Chondrocyte (in vitro differentiated cells): ENCODE measurements around the gene PROCA1. TPM values are rescaled to one million over a fixed set of nuclear protein-coding genes. Genes with fewer than 3 reads are reported as not detected.
A peak's percentile ranks its signal among the peaks of the same experiment; 100 is the strongest.

Experiments used
- DNase-seq: peaks from one replicate; pipeline ENCODE4 v3.0.0; 2021; ENCODE audit warnings: mixed read lengths, low spot score
- H3K27ac Mint-ChIP-seq: one replicate; pipeline ENCODE4 v1.8.0; 2021; ENCODE audit warnings: mild to moderate bottlenecking, moderate library complexity, mixed read lengths; ENCODE audit not compliant: unreplicated experiment
- H3K27me3 Mint-ChIP-seq: 2 replicates; pipeline ENCODE4 v1.8.0; 2021; ENCODE audit warnings: low read depth, mixed read lengths
- H3K36me3 Mint-ChIP-seq: 2 replicates; pipeline ENCODE4 v1.8.0; 2021; ENCODE audit warnings: low read depth, mixed read lengths
- H3K4me1 Mint-ChIP-seq: 2 replicates; pipeline ENCODE4 v1.8.0; 2021; ENCODE audit warnings: low read depth, mild to moderate bottlenecking, mixed read lengths
- H3K4me3 Mint-ChIP-seq: one replicate; pipeline ENCODE4 v1.8.0; 2021; ENCODE audit warnings: mild to moderate bottlenecking, moderate library complexity, mixed read lengths; ENCODE audit not compliant: unreplicated experiment
- H3K9me3 Mint-ChIP-seq: 2 replicates; pipeline ENCODE4 v1.8.0; 2021; ENCODE audit warnings: low read depth, mixed read lengths
- long read RNA-seq: library from polyadenylated mRNA; stranded (forward); transcript quantifications from one replicate; pipeline ENCODE4 v2.0.0, GENCODE V29; 2021
- total RNA-seq: library from RNA; stranded (reverse); gene quantifications from 3 replicates; pipeline ENCODE4 v1.2.1, GENCODE V29; 2021
- TF ChIP-seq, protein P1 (sequence below): fragments of 200-600 bp; sonication (generic); IDR thresholded peaks from 2 replicates; pipeline ENCODE4 v1.5.0; 2021; ENCODE audit warnings: antibody characterized with exemption, mild to moderate bottlenecking, moderate library complexity

PROCA1 gene, protein sequence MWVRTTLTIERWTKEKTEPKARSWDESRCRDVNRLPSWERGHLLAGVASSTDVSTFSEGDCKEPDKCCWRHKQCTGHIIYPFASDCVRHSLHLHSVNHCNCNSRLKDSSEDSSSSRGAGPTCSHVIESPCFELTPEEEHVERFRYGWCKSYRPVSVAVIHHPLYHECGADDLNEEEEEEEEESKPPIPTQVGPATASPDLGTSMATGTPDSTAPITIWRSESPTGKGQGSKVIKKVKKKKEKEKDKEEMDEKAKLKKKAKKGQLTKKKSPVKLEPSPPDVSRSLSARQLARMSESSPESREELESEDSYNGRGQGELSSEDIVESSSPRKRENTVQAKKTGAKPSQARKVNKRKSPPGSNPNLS
- total RNA-seq: 1.4 to 2.3 TPM (median 2.0 TPM) in 3 replicates
- long read RNA-seq, partial matches to known transcripts: 0 of 1 reads
- long read RNA-seq, other reads (novel, unspliced or antisense): 1 of 1 reads

DNA sequence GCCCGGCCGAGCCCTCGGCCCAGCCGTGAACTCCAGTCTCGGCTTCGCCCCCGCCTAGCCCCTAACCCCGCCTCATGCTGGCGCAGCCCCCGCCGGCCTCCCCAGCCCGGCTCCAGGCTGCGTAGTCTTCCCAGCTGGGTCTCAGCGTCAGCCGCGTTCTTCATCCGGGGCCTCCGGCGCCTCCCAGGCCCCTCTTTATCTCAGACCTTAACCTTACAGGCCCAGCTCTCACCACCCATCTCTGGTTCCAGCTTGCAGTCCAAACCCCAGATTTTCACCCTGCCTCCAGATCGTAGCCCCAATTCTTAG is at the start of gene PROCA1:
Gene PROCA1 (minus strand): TSS at position 166 of the 309 bp plus-strand sequence. CDS start 228 bp downstream, outside the sequence.
- Mint-ChIP-seq H3K4me3 (peak within 1 kb of the TSS; percentile 89), H3K4me1 (peaks cover 43% of the 10 kb centered on the region), H3K9me3 (no peaks in the 10 kb centered on the region), H3K36me3 (peaks cover 16% of the 10 kb centered on the region), H3K27me3 (no peaks in the 10 kb centered on the region), H3K27ac (peak within 1 kb of the TSS; percentile 99)
- TF ChIP-seq, protein P1, sequence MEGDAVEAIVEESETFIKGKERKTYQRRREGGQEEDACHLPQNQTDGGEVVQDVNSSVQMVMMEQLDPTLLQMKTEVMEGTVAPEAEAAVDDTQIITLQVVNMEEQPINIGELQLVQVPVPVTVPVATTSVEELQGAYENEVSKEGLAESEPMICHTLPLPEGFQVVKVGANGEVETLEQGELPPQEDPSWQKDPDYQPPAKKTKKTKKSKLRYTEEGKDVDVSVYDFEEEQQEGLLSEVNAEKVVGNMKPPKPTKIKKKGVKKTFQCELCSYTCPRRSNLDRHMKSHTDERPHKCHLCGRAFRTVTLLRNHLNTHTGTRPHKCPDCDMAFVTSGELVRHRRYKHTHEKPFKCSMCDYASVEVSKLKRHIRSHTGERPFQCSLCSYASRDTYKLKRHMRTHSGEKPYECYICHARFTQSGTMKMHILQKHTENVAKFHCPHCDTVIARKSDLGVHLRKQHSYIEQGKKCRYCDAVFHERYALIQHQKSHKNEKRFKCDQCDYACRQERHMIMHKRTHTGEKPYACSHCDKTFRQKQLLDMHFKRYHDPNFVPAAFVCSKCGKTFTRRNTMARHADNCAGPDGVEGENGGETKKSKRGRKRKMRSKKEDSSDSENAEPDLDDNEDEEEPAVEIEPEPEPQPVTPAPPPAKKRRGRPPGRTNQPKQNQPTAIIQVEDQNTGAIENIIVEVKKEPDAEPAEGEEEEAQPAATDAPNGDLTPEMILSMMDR: no peak
- no peak for DNase-seq

DNA sequence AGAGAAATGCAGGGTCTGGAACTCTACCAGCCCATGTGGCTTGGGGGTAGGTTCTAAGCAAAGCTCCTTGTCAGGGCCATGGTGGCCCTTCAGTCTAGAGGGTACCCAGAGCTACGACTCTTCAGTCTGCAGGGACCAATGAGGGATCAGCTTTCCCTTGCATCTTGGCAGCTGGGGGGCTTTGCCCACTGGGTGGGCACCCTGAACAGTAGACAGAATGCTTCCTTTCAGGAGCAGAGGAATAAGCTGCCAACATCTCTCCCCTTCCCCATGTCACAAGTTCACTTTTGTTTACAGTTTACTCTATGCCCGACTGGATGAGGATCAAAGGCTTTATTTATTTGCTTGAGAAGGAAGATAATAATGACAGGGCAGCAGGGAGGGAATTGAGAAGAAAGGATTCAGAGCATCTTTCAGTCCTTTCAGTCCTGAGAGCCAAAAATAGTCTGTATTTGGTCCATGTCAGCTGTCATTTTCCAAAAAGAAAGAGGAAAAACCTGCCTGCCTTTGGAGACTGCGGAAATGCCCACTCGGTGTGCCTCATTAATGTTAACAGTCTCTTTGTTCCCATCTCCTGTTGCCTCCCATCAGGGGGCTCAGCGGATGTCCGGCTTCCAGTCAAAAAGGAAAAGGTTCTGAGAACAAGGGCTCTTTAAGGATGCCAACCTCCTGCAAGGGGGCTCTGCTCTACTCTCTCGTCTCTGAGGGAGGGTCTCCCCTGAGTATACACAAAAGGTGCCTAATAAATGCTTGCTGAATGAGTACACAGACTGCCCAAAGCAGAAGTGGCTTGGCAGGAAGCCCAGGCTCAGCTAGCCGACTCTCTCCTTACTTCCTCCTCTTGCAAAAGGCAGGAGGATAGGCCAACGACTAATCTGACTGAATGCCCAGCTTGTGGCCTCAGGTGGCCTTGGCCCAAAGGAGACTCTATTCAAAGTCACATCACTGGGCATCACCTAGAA is 49.2 kb upstream of the PROCA1 start:
- peak overlapping the region; percentile 51 for H3K27ac Mint-ChIP-seq
- TF ChIP-seq, protein P1: no peak
- DNase-seq: no peak
- peaks cover 12% of the 10 kb centered on the region for H3K4me1 Mint-ChIP-seq
- peaks cover 16% of the 10 kb centered on the region for H3K36me3 Mint-ChIP-seq
- H3K9me3 Mint-ChIP-seq: no peaks in the 10 kb centered on the region
- H3K4me3 Mint-ChIP-seq: no peak overlapping the region
- no peaks in the 10 kb centered on the region for H3K27me3 Mint-ChIP-seq

DNA sequence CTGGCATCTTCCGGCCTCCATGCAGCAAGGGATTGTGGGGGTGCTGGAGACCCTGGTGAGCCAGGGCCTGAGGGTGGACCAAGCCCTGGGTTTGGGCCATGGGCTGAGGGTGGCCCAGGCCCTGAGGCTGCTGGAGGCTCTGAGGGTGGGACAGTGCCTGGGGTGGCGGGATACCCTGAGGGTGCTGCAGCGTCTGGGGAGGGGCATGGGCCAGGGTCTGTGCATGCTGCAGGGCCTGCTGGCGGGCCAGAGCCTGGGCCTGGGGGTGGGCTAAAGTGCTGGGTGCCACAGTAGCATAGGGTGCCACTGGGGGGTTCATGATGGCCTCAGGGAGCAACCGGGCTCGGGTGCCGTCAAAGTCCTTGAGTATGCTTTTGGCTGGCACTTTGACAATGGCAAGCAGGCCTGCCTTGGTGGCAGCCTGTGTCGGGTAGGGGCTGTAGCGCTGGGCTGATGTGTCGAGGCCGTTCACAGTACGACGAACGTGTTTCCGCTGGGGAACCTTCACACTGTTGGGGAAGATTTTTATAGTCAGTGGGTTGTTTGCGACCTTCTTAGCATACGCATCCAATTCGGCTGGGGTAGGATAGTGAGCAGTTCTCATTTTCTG is 47.7 kb upstream of the PROCA1 start:
- H3K27ac Mint-ChIP-seq: no peak overlapping the region
- H3K27me3 Mint-ChIP-seq: no peaks in the 10 kb centered on the region
- H3K4me3 Mint-ChIP-seq: no peak overlapping the region
- no peak for DNase-seq
- TF ChIP-seq, protein P1: no peak
- H3K36me3 Mint-ChIP-seq: peaks cover 16% of the 10 kb centered on the region
- H3K9me3 Mint-ChIP-seq: no peaks in the 10 kb centered on the region
- peaks cover 17% of the 10 kb centered on the region for H3K4me1 Mint-ChIP-seq

DNA sequence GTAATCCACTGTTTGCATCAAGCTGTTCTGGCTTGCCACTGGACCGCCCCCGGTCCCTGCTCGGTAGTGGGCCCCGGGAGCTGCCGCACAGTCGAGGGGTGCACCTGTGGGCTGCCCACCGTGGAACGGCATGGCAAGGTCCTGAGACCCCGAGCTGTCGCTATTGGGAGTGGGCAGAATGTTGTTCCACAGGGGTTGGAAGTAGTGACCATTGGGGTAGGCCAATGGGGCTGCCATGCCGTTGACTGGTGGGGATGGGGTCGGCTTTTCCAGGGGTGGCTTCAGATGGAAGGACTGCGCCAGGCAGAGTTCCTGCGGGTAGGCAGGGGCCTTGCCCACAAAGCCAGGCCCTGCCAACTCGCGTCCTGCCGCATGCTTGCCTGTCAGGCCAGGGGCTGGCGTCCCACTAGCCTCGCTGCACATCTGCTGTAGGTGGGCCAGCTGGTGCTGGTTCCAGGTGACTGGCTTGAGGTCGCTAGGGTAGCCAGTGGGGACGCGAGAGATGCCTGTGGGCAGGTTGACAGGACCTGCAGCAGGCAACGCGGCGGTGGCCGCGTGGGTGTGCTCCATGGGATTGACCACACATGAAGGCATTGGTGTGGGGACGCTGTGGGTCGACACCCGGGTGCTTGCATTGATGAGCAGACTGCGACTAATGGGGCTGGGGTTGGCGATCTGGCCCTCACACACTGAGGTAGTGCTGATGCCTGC is 46.9 kb upstream of the PROCA1 start:
- Mint-ChIP-seq H3K27ac (no peak overlapping the region), H3K4me3 (no peak overlapping the region), H3K36me3 (peaks cover 14% of the 10 kb centered on the region), H3K9me3 (no peaks in the 10 kb centered on the region), H3K27me3 (no peaks in the 10 kb centered on the region), H3K4me1 (peaks cover 15% of the 10 kb centered on the region)
- no peak for DNase-seq
- TF ChIP-seq, protein P1: no peak
